Activated T-helper 1 cell treated with anti-CD3 and anti-CD28 coated beads, Interleukin-12 subunit alpha, Interleukin-12 subunit beta, Interleukin-2, Interleukin-4 antibody, amounts not matched to agents 30 ng/mL and 10 ng/mL and 1 ng/mL, durations not matched to agents 14 hours and 24 hours and 36 hours (primary cell): Measurements from ENCODE around the gene IGSF22. TPM values are rescaled to one million over a fixed set of nuclear protein-coding genes. Genes with fewer than 3 reads are reported as not detected.

Experiments
- DNase-seq: peaks from one replicate; pipeline ENCODE4 v3.0.0; 2021; ENCODE audit warnings: low spot score
- H3K27ac Mint-ChIP-seq: one replicate; pipeline ENCODE4 v1.8.0; 2021; ENCODE audit warnings: mild to moderate bottlenecking, mixed read lengths
- H3K27me3 Mint-ChIP-seq: one replicate; pipeline ENCODE4 v1.8.0; 2022; ENCODE audit warnings: mild to moderate bottlenecking, moderate library complexity, mixed read lengths; ENCODE audit not compliant: insufficient read depth
- H3K36me3 Mint-ChIP-seq: one replicate; pipeline ENCODE4 v1.8.0; 2021; ENCODE audit warnings: low read depth, mixed read lengths
- H3K4me1 Mint-ChIP-seq: one replicate; pipeline ENCODE4 v1.8.0; 2021; ENCODE audit warnings: low read depth, mixed read lengths
- H3K4me3 Mint-ChIP-seq: one replicate; pipeline ENCODE4 v1.8.0; 2021; ENCODE audit warnings: mild to moderate bottlenecking, moderate library complexity, mixed read lengths
- H3K9me3 Mint-ChIP-seq: one replicate; pipeline ENCODE4 v1.8.0; 2021; ENCODE audit warnings: mixed read lengths
- intact Hi-C: fragments of 100-400 bp; cut with micrococcal nuclease; formaldehyde crosslinking; loops from one replicate; pipeline ENCODE4 v1.15.1; 2024
- total RNA-seq: library from RNA; stranded (reverse); gene quantifications from 2 replicates; pipeline ENCODE4 v1.2.3, GENCODE V29; 2022

The IGSF22 gene
- total RNA-seq, 1 donor from 2014 or later: 0.86 TPM

- Mint-ChIP-seq H3K9me3 (no peaks in the 10 kb centered on the region), H3K4me1 (no peaks in the 10 kb centered on the region), H3K27me3 (no peaks in the 10 kb centered on the region), H3K4me3 (no peak overlapping the region), H3K36me3 (no peaks in the 10 kb centered on the region), H3K27ac (no peak overlapping the region)
- DNase-seq: no peak
- intact Hi-C loops: no loop called here
Observed at GRCh38 chr11:18737642-18738041, 11.7 kb upstream of the IGSF22 start.

- no peaks in the 10 kb centered on the region for H3K4me1 Mint-ChIP-seq
- H3K36me3 Mint-ChIP-seq: no peaks in the 10 kb centered on the region
- DNase-seq: no peak
- no peaks in the 10 kb centered on the region for H3K9me3 Mint-ChIP-seq
- no peak overlapping the region for H3K4me3 Mint-ChIP-seq
- no peaks in the 10 kb centered on the region for H3K27me3 Mint-ChIP-seq
- no peak overlapping the region for H3K27ac Mint-ChIP-seq
- intact Hi-C loops: no loop called here
Observed at GRCh38 chr11:18736590-18737148, 10.7 kb upstream of the IGSF22 start.

- no peak for DNase-seq
- Mint-ChIP-seq H3K4me1 (no peaks in the 10 kb centered on the region), H3K27ac (no peak overlapping the region), H3K4me3 (no peak overlapping the region), H3K36me3 (no peaks in the 10 kb centered on the region), H3K9me3 (no peaks in the 10 kb centered on the region), H3K27me3 (no peaks in the 10 kb centered on the region)
- intact Hi-C loops: no loop called here
Observed at GRCh38 chr11:18733202-18733601, 7.2 kb upstream of the IGSF22 start.

- Mint-ChIP-seq H3K4me1 (no peaks in the 10 kb centered on the region), H3K36me3 (no peaks in the 10 kb centered on the region)
Observed at GRCh38 chr11:18731949-18732821, 6.2 kb upstream of the IGSF22 start.

DNA sequence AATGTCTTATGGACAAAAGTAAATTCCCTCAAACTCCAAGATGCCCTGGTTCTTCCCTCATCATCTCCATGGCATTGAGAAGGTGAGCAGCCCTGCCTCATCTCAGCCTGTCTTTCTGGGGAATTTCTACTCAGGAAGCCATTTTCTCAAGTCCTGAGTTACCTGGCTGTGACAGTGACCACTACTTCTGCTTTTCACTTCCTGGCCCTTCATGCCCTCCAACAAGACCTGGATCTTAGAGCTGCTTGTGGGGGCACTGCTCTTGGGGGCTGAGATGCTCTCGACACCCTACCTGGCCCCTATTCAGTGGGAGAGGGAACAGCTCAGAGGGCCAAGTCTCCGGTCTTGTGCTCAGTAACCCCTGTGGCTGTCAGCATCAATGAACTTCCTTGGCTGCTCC is 5.5 kb upstream of the IGSF22 start:
- Mint-ChIP-seq H3K27me3 (no peaks in the 10 kb centered on the region), H3K4me3 (no peak overlapping the region), H3K36me3 (no peaks in the 10 kb centered on the region), H3K9me3 (no peaks in the 10 kb centered on the region), H3K27ac (no peak overlapping the region), H3K4me1 (no peaks in the 10 kb centered on the region)
- intact Hi-C loops: no loop called here
- DNase-seq: no peak

More at GRCh38 chr11:18731949-18732821, 6.2 kb upstream of the IGSF22 start:
- DNase-seq: peak; percentile 47
- Mint-ChIP-seq H3K27me3 (no peaks in the 10 kb centered on the region), H3K9me3 (no peaks in the 10 kb centered on the region), H3K4me3 (no peak overlapping the region), H3K27ac (no peak overlapping the region)
- intact Hi-C loops: loop anchor here (1.0 kb wide), 5 partner anchors 32 to 617 kb away; no protein-coding TSS in a partner anchor

DNA sequence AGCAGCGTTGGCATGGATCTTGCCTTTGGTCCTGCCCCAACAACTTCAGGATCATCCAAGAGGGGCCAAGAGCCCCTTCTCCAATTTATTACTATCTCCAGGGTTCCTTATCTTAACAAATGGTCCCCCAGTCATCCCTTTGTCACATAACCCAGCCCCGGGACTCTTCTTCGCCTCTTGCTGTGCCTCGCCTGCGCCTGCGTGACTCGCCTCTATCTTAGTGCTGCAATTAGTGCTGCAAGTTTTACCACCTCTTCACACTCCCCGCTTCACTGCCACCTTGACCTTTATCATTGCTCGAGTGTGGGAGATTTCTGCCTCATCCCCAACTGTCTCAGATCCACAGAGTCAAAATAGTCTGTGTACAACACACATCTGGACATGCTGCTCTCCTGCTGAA is 4.0 kb upstream of the IGSF22 start:
- Mint-ChIP-seq H3K4me3 (no peak overlapping the region), H3K4me1 (no peaks in the 10 kb centered on the region), H3K9me3 (no peaks in the 10 kb centered on the region), H3K36me3 (no peaks in the 10 kb centered on the region), H3K27ac (no peak overlapping the region), H3K27me3 (peaks cover 5% of the 10 kb centered on the region)
- no peak for DNase-seq
- intact Hi-C loops: no loop called here

DNA sequence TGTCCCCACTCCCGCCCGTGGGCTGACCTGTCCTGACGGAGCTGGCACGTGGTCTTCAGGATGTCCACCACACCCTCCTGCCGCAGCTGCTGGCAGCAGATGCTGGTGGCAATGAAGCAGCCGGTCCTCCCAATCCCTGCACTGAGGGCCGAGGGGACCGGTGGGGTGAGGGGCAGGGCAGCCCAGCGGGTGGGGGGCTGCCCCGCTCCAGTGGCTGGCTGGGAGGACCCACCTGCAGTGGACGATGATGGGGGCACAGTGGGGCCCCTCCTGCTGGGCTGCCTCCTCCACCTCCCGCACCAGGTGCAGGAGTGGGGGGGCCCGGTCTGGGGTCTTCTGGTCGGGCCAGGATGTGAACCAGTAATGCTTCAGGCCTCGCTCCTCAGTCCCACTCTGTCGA is 3.4 kb upstream of the IGSF22 start:
- Mint-ChIP-seq H3K27ac (no peak overlapping the region), H3K4me1 (no peaks in the 10 kb centered on the region), H3K36me3 (no peaks in the 10 kb centered on the region), H3K27me3 (peaks cover 5% of the 10 kb centered on the region), H3K4me3 (no peak overlapping the region), H3K9me3 (no peaks in the 10 kb centered on the region)
- intact Hi-C loops: no loop called here
- DNase-seq: no peak

GRCh38 chr11:18728658-18729057 is 2.7 kb upstream of the IGSF22 start:
- intact Hi-C loops: no loop called here
- H3K4me1 Mint-ChIP-seq: no peaks in the 10 kb centered on the region

DNA sequence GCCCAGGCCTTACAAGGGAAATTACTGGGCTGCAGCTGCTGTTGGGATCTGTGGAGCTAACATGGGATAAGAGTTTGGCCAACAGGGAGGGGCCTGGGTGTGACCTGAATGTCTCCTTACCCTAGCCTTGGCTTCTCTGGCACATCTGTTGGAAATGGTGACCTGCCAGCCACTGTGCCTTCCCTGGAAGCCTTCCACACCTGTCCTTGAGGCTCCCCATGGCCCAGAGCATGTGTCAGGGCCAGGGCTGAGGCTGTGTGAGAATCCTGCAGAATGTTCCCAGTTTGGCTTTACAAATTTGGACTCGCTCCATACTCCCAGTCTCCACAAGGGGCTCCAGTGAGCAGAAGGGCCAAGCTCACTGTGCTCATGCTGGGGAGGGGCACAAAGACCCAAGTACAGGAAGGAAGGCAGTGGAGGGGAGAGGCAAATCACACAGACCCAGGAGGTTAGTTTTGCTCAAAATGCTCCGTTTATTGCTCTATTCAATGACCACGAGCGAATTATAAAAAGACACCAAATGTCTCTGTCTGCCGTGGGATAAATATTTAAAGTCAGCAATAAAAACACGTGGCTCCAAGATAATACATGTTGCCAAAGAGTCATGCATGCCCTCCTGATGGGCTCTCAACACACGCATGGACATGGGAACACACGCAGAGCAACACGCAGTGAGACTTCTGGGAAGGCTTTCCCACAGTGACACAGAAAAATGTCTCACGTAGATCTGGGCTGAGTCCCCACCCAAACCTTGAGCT is 1.7 kb upstream of the IGSF22 start:
- no peak overlapping the region for H3K27ac Mint-ChIP-seq

More at GRCh38 chr11:18728658-18729057, 2.7 kb upstream of the IGSF22 start:
- Mint-ChIP-seq H3K9me3 (no peaks in the 10 kb centered on the region), H3K36me3 (no peaks in the 10 kb centered on the region), H3K4me3 (no peak overlapping the region), H3K27ac (no peak overlapping the region), H3K27me3 (peaks cover 8% of the 10 kb centered on the region)
- DNase-seq: no peak

GRCh38 chr11:18723991-18724390 is 2.0 kb downstream of the IGSF22 start:
- Mint-ChIP-seq H3K4me3 (no peak overlapping the region), H3K27ac (no peak overlapping the region), H3K27me3 (peaks cover 20% of the 10 kb centered on the region), H3K36me3 (no peaks in the 10 kb centered on the region), H3K9me3 (no peaks in the 10 kb centered on the region), H3K4me1 (peaks cover 21% of the 10 kb centered on the region)
- no peak for DNase-seq
- intact Hi-C loops: loop anchor here (2.0 to 5.0 kb wide), 5 partner anchors 92 to 402 kb away; partner anchors contain the start of genes GTF2H1, HPS5, LDHA and SPTY2D1

More for the DNA sequence above, 1.7 kb upstream of the IGSF22 start:
- Mint-ChIP-seq H3K9me3 (no peaks in the 10 kb centered on the region), H3K36me3 (no peaks in the 10 kb centered on the region), H3K4me3 (no peak overlapping the region), H3K27me3 (peaks cover 8% of the 10 kb centered on the region), H3K4me1 (no peaks in the 10 kb centered on the region)
- DNase-seq: peak; percentile 27
- intact Hi-C loops: loop anchor here (1.0 kb wide), 1 partner anchor 187 kb away; no protein-coding TSS in a partner anchor

DNA sequence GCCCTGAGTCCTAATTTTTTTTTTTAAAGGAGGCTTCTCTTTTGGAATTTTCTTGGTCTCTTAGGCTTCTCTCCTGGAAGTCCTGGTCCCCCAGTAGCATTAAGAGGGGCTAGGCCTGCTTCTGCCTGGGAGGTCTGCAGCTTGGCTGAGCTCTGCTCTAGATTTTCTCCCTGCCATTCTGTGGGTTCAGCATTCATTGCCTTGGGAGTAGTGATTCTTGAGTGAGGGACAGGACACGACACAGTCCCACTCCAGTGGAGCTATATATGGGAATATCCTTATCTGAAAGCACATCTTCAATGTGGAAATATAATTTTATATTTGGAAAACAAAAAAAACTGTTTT is 3.7 kb downstream of the IGSF22 start:
- Mint-ChIP-seq H3K27me3 (peaks cover 31% of the 10 kb centered on the region), H3K4me1 (peaks cover 21% of the 10 kb centered on the region), H3K36me3 (no peaks in the 10 kb centered on the region), H3K9me3 (no peaks in the 10 kb centered on the region), H3K4me3 (peak overlapping the region; percentile 30), H3K27ac (no peak overlapping the region)
- intact Hi-C loops: loop anchor here (2.0 to 5.0 kb wide), 5 partner anchors 90 to 400 kb away; partner anchors contain the start of genes GTF2H1, HPS5, LDHA and SPTY2D1
- no peak for DNase-seq

- Mint-ChIP-seq H3K36me3 (no peaks in the 10 kb centered on the region), H3K4me3 (peak overlapping the region; percentile 87), H3K9me3 (no peaks in the 10 kb centered on the region), H3K27ac (no peak overlapping the region), H3K4me1 (peaks cover 21% of the 10 kb centered on the region), H3K27me3 (peaks cover 31% of the 10 kb centered on the region)
- peak; percentile 38 for DNase-seq
- intact Hi-C loops: loop anchor here (1.0 to 5.0 kb wide), 8 partner anchors 23 to 399 kb away; partner anchors contain the start of genes GTF2H1, HPS5, LDHA and SPTY2D1
Observed at GRCh38 chr11:18721561-18722292, 4.3 kb downstream of the IGSF22 start.
